Measurements from ENCODE around the gene HORMAD2.
A peak's percentile ranks its signal among the peaks of the same experiment; 100 is the strongest.

Gene HORMAD2

DNA sequence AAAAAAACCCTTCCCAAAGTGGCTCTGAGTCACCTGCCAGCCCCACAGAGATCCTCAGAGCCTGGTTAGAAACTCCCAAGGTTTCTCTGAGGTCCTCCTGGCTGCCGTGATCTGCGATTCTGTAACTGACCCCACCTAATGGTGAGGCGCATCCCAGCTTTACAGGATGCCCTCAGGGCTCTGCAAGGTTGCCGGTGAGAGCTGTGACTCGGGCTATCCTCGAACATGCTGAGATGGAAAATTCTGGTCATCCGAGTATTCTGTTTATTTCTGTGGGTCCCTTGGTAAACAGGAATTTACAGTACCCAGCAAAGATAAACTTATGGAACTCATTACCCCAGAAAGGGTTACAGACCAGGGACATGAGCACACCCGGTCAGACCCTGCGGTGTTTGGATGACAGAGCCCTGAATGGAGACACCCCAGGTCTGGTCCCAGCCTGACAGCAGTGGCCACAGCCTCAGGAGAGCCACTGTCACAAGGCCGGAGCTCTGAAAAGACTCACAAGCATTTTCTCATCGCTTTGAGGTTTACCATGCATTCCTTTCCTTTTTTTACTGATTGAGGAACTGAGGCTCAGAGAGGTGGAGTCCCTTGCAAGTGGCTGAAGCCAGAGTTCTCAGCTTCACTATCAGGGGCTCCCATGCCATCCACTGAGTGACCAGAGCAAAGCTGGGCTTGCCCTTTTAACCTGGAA, 144.0 kb downstream of the HORMAD2 start:
- DNase-seq = no peak
- TF ChIP-seq, protein P1, sequence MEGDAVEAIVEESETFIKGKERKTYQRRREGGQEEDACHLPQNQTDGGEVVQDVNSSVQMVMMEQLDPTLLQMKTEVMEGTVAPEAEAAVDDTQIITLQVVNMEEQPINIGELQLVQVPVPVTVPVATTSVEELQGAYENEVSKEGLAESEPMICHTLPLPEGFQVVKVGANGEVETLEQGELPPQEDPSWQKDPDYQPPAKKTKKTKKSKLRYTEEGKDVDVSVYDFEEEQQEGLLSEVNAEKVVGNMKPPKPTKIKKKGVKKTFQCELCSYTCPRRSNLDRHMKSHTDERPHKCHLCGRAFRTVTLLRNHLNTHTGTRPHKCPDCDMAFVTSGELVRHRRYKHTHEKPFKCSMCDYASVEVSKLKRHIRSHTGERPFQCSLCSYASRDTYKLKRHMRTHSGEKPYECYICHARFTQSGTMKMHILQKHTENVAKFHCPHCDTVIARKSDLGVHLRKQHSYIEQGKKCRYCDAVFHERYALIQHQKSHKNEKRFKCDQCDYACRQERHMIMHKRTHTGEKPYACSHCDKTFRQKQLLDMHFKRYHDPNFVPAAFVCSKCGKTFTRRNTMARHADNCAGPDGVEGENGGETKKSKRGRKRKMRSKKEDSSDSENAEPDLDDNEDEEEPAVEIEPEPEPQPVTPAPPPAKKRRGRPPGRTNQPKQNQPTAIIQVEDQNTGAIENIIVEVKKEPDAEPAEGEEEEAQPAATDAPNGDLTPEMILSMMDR (IDR thresholded peaks at IDR 0.05; ENCODE audit: low read depth, low read length, missing control alignments) = peak; percentile 21
- peak overlapping the region; percentile 22 for H3K27ac ChIP-seq
- no peaks in the 10 kb centered on the region for H3K27me3 ChIP-seq (replicated peaks)
- H3K4me3 ChIP-seq (ENCODE audit: low read depth, low read length) = no peak overlapping the region
- H3K36me3 ChIP-seq (replicated peaks) = no peaks in the 10 kb centered on the region
- in situ Hi-C loops (cut with HindIII; ENCODE audit: low pct_ligation_motif_present, low sequenced_read_pairs) = no loop called here

DNA sequence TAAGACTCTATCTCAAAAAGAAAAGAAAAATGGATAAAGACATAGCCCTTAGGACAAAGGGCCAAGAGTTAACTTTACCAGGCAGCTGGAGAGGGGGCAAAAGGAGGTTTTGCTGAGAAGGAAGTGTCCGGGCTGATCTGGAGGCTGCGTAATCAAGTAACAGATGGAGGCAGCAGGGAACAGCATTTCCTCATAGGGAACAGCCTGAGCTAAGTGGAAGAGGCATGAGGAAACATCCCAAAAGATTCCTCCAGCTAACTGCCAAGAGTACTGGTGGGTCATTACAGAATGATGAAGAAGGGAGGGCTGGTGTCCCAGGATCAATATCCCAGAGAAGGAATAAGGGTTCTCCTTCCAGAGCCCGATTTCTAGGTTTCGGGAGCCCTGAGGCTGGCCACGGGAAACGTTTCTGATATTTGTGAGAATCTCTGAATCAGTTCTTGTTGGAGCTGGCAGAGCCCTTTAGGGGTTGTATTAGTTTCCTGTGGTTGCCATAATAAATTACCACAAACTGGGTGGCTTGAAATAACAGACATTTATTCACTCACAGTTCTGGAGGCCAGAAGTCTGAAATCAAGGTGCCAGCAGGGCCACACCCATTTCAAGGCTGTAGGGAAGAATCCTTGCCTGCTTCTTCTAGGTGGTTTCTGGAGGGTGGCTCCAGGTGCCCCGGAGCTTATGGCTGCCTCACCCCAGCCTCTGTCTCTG, 145.1 kb downstream of the HORMAD2 start:
- no peaks in the 10 kb centered on the region for H3K27me3 ChIP-seq (replicated peaks)
- in situ Hi-C loops (cut with HindIII; ENCODE audit: low pct_ligation_motif_present, low sequenced_read_pairs) = no loop called here
- no peaks in the 10 kb centered on the region for H3K36me3 ChIP-seq (replicated peaks)
- no peak overlapping the region for H3K4me3 ChIP-seq (ENCODE audit: low read depth, low read length)
- no peak overlapping the region for H3K27ac ChIP-seq
- TF ChIP-seq, protein P1 (IDR thresholded peaks at IDR 0.05; ENCODE audit: low read depth, low read length, missing control alignments) = no peak
- no peak for DNase-seq

DNA sequence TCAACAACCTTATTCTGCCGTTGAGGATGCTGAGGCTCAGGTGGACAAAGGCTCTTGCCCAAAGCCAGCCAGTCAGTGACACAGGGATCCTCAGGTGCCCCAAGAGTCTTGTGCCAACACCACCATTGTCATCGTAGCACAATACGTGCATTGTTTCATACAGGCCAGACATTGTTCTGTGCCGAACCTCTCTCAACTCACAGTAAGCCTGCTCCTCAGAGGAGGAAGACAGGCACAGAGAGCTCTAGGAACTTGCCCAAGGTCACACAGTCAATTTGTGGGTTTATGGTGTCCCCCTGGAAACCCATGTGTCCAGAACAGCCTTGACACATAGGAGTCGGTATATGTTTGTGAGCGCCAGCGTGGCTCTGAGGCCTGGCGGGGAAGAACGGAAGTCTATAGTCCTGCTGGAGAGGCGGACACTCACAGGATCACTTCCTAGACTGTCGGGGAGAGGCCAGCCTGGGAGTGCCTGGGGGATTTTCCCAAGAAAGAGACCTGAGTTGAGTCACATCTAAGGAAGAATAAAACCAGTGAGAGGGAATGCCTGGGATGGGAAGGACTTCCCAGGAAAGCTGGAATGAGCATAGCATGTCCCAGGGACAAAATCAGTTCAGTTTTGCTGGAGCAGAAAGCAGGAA, 146.0 kb downstream of the HORMAD2 start:
- H3K36me3 ChIP-seq (replicated peaks) = no peaks in the 10 kb centered on the region
- H3K4me3 ChIP-seq (ENCODE audit: low read depth, low read length) = no peak overlapping the region
- no peak for DNase-seq
- in situ Hi-C loops (cut with HindIII; ENCODE audit: low pct_ligation_motif_present, low sequenced_read_pairs) = no loop called here
- H3K27me3 ChIP-seq (replicated peaks) = no peaks in the 10 kb centered on the region
- no peak overlapping the region for H3K27ac ChIP-seq
- TF ChIP-seq, protein P1 (IDR thresholded peaks at IDR 0.05; ENCODE audit: low read depth, low read length, missing control alignments) = no peak

Data from brain microvascular endothelial cell (primary cell).